ENCODE data around the gene ANTXR1.
"Not testable (repeated sequence)": the region's sequence is repeated elsewhere in the genome, so short reads cannot be mapped to it uniquely, and the experiment has no call there.

ANTXR1 gene

DNA sequence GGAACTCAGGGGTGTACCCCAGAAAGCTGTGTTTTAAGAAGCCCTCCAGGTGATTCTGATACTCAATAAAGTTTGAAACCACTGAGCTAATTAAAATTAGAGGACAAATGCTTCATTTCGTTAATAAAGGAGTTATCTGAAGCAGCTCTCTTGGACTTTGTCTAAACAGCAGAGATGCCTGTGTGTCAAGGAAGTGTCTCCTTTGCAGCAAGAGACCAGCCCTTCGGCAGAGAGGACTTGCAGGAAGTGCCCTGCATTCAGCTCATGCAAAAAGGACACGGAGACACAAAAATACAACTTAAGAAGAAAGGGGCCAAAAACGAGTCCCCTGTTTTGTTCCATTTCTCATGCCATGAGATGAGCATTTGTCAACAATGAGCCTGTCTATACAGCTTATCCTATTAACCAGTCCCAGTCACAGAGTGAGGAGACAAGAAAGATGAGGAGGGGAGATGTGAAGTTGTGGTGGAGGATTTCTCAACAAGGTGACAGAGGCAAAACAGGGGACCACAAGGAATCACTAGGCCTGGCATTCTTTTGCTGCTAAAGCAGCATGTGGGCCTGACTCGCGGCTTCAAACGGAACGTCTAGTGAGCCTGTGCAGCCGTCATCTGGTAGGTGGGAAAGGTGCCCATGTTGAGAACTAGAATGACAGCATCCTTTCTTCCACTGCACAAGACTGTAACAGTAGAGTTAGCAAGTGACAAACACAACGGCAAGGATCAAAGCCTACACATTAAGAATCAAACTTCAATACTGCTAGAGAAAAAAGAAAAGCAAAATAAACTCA, 152.3 kb downstream of the ANTXR1 start:
- DNase-seq (ENCODE audit: low spot score) = no peak

DNA sequence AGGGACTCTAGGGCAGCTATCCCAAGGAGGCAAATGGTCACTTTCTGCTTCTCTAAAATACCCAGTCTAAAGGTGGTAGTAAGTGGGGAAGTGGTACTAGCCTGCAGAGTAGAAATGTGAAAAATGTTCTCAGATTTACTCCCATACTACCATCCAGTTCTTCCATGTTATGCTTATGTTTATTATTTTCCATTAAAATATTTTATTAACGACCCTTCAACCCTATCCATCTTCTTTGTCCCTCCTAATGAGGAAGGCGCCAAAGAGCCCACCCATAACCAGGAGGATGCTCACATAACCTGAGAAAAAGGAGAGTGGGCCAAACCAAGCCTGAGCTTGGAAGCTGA, 153.5 kb downstream of the ANTXR1 start:
- DNase-seq (ENCODE audit: low spot score) = no peak

DNA sequence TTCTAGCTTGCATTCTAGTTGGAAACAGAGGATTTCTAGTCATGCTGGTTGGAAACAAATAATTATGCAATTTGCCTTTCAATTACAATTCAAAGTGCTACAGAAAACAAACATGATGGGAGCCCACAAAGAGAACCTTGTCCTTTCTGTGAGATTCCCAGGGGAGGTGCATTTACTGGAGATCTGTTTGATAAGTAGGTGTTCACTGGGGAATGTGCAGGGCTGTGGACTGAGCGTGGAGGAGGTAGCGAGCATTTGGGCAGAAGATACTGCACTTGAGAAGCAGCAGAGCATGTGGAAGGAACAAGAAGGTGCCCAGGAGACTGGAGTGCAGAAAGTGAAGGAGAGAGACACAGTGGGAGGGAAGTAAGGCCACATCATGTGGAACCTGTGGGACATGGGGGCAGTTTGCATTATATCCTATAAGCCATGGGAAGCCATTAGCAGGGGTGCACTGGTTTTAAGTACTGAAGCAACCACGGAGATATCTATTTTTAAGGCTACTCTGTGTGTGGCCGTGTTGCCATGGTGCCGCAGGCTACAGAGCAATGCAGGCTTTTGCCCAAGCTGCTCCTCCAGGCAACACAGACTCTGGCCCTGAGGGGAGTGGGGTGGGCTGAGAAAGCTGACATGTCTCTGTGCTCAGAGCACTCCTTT, 154.0 kb downstream of the ANTXR1 start:
- no peak for DNase-seq (ENCODE audit: low spot score)

DNA sequence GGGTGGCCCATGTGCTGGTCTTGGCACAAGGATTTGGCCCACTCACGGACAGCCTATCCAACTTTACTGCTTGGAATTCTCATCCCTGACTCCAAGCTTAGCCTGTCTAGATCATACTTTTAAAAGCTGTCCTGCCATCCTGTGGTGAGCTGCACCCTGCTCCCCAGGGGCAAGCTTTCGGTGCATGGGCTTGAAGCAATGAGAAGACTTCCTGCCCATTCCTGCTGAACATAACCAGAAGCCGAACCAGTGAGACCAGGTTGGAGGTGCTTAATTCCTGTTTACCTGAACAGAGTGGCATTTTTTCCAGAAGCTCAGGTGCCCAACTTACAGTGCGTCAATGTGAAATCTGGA, 154.5 kb downstream of the ANTXR1 start:
- no peak for DNase-seq (ENCODE audit: low spot score)

DNA sequence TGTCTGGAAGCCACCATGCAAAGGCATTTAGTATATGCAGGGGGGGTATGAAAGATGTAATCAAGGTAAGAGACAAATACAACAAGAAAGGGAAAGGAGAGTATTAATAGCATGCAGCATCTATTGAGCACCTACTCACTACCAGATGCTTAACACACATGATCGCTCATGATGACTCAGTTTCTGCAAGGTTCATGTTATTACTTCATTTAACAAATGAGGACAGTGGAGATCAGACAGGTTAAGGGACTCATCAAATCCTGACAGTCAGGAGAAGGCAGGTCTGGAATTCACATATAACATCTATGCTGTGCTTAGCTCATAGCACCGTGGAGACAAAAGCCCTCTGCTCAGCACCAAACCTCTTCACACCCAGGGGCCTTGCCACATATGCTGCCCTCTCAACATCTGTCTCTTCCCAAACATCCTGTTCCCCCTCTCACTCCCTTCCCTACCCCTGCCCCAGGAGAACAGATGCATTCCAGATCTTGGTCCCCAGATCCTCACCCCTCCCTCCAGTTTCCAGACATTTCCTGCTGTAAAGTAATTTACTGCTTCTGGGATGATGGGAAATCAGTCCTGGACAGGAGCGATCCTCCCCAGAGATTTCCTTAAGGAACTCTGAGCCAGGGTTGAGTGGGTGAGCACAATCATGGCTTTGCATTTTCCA, 155.3 kb downstream of the ANTXR1 start:
- no peak for DNase-seq (ENCODE audit: low spot score)

DNA sequence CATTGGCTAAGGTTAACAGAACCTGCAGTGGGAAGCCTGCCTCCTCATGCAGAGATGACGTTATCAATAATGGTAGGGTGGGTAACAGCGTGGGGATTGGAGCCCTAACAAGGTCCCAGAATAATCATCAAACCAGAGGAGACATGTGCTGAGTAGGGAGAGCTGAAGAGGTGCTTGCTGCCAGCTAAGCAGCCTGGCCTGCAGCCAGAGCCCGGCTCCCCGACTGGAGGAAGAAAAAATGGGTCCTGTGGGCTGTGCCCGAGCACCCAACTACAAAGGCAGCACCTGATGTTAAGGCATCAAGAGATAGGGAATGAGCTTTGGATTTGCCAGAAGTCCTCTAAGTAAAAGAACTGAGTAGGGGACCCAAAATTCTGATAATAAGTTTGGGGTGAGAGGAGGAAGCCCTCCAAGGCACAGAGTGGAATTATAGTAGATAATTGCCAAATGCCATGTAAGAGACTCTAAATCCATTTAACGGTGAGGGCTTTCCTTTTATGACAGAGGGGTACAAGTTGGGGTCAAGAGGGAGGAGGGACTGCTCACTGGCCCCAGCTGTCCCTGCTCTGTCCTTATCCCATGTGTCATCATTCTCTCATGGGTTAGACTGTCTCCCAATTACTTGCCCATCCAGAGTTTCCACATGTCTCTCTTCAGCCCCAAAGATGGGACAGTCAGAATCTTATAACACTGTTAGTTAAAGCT, 156.1 kb downstream of the ANTXR1 start:
- DNase-seq (ENCODE audit: low spot score) = no peak

DNA sequence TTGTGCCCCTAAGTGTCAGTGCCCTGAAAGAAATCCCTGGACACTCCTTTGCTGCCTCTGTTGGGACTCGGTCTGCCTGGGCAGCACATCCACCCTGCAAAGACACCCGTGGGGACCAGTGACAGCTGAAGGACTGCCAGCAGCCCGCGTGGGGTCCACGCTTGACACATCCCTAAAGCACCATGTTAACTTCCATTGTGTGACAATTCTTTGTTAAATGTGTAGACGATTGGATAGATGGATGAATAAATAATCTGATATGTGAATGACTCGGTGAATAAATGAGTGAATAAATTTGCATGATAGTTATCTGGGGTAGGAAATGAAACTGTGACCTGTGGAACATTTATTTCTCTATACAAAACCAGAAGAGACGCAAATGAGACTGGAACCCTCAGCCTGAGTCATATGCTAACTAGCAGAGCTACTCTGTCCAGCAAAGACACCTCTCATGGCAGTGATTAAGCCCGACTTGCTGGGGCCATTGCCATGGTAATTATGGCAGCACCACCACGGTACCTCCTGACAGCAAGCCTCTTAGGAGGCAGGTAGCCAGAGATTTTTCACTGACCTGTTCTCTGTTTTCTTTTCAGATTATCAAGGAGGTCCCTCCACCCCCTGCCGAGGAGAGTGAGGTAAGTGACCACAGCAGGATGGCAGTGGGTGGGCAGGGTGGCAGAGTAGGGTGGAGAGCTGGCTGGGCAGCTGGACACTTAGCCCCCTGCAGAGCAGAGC, 156.8 kb downstream of the ANTXR1 start:
- no peak for DNase-seq (ENCODE audit: low spot score)

DNA sequence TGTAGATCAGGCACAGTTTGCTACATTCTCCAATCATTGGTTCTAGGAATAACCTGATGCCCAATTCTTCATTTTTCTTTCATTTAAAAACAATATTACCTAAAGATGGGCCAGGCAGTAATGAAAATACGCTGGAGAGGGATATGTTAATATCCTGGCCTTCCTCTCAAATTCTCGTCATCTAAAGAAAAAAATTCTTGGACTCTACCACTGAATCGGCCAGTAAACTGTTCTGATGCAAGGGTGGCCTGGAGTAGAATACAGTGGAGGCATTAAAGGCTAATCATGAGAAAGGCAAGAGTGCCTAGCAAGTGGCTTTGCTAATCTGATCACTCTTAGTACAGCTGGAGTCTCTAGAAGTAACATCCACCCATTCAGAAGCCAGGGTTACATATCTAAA, 157.7 kb downstream of the ANTXR1 start:
- DNase-seq (ENCODE audit: low spot score) = no peak

DNA sequence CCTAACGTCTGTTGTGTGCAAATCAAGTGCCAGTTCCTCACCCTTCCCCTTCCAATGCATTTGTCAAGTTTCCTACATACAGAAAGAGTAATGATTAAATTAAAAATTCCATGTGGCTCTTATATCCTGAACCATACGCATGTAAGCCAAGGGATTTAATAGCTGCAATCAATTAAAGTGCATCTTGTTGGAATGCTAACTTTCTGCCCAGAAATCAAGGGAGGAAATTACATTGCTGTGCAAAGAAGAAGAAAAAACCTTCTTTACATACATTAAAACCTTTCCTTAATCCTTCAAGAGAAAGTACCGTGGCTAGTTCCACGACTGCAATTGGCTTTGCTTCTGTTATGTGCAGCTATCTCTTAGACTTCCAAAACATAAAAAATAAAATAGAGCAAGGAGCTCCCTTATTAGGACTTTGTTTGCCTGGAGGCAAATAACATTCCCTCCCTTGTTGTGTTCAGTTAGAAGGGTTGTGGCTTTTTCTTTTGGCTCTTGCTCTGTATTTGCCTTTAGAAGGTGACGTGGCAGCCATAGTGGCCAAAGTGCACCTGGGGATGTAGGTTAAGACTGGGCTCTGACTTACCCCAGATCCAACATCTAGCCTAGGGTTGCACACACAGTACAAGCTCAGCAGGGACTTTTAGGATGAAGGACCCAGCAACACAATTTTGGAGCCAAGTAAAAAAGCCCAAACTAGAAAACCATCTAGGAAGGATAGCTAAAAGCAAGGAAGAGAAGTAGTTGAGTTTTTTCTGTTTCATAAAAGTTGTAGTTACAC, 158.3 kb downstream of the ANTXR1 start:
- DNase-seq (ENCODE audit: low spot score) = no peak

DNA sequence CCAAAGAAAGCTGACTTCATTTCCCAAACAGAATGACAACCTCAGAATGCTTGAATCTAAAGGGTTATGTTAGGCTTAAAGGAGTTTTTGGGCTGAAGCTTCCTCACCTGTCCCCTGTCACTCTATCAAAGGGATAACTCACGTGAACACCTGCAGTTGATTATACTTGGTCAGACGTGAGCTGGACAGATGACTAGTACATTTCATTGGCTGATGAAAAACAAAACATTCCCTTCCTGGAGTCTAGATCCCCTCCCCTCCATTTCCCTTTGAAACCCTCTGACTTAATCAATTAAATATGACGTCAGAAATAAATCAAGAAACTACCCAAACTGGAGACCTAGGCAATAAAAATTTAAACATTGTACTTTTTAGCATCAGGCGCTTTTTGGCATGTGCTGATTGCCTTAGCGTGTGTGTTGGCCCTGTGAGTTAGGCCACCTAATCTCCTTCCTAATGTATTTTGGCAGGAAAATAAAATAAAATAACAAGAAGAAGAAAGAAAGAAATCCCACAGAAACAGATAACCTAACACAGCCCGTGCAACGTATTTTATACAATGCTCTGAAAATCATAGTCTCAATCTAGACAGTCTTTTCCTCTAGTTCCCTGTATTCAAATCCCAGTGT, 159.0 kb downstream of the ANTXR1 start:
- DNase-seq (ENCODE audit: low spot score) = no peak

DNA sequence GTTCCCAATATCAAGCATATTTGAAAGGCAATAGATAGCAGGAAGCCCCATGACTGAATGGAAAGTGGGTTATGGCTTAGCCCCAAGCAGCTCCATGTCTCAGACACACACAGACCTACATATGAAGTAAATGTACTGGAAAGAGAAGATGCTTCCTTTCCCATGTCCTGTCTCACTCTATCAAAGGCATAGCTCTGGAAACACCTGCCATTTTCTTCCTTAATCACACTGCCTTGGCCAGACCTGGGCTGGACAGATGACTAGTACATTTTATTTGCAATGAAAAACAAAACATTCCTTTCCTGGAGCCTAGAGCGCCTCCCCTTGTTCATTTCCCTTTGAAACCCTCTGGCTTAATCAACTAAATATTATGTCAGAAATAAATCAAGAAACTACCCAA, 160.7 kb downstream of the ANTXR1 start:
- DNase-seq (ENCODE audit: low spot score) = no peak

DNA sequence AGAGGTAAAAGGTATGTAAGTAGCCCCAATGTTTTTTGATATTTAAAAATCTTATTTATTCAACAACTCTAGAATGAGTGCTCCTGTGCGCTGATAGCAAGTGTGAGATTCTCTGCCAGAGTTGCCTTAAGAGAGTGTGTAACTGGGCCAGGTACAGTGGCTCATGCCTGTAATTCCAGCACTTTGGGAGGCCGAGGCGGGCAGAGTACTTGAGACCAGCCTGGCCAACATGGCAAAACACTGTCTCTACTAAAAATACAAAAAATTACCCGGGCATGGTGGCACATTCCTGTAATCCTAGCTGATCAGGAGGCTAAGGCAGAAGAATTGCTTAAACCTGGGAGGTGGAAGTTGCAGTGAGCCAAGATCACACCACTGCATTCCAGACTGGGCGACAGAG, 161.2 kb downstream of the ANTXR1 start:
- DNase-seq (ENCODE audit: low spot score) = not testable (repeated sequence)

DNA sequence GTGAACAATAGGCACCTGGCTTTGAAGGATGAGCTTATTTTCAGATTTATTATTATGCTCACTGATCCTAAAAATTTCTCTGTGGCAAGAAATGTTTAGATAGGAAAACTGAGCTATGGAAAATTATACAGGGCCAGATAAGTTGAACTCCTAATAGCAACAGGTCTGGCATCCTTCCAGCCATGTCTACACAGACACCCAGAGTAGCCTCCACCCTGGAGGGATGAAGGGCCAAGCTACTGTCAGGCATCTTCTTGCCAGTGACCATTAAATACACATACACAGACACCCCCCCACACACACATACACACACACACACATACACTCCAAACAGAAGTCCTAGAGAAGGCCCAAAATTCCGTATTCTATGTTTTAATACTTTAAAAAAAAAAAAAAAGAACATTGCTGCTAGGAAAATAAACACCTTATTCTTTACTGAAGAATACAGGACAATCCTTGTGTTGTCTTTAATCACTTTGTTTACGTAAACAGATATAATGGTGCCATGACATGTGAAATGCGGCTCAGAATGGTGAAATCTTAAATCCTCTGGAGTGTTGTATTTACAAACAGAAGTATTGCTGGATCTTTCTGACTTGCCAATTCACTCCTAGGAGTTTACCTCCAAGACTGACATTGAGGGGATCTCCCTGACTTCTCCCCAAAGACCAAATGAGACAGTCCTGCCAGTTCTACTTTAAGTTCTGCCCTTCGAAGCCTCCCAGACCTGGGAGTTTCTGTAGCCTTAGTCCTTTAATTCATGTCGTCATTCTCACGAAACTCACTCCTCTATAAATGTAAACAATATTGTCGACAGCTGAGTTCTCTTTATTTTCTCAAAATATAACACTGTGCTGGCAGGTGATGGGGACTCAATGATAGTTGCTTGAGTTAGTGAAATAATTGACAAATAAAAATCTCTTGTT, 163.1 kb downstream of the ANTXR1 start:
- no peak for DNase-seq (ENCODE audit: low spot score)

DNA sequence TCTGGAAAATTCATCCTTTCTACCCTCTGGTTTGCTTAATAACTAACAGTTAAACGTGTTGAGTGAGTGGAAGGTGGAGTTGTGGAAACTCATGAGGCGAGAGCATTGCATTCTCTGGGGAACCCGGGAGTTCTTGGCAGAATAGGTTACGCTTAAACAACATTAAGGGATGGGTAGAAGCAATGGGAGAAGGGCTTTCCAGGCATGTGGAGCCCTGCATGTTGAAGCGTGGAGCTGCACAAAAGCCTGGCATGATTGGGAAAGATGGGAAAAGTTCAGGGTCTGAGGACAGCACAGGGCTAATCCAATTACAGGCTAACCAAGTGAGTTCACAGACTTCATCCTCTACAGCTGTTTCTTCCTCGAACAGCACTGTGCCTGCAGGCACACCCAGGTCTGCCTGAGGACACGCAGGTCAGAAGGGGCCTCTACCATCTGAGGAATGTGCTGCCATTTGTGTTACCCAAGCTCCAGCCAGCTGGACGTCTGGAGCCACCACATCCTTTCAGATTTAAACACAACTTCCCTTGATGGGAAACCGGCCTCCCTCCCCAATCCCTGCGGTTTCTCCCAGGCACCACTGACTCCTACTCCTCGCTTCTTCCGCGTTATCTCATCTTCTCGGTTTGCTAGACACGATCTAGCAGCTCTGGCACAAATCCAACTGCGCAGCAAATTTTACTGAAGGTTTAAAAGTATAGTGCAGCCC, 164.2 kb downstream of the ANTXR1 start:
- no peak for DNase-seq (ENCODE audit: low spot score)

DNA sequence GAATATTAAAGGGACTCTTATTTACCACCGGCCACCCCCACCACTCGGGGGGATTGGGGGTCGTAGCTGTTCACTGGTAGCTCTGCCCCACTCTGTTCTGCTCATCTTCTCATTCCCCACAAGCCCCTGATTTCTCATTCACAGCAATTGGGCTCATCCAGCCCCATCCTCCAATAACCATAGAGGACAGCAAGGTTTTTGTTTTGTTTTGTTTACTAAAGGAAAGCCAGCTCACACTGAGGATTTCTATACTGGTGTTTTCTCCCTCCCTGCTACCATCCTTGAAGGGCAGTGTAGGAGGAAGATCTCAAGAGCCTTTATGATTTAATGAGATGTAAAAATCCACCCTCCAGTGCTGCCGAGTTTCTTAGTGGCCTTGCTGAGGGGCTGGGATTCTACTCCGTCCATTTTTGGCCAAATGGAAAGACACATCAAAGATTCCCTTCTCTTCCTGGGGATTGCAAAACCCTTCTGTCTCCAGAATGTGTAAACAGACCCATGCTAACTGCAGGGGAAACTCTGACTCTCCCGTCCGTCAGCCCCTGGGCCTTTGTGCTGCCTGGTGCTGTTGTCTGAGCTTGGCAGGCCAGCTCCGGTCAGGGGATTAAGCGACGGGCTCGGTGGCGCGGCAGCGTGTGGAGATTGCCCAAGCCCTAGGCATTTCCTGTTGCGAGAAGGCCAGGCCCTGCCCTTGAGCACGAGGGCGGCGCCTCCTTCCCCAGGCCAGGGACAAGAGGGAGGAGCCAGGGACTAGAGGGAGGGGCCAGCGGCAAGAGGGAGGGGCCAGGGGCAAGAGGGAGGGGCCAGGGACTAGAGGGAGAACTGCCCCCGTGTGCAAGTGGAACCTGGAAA, 165.0 kb downstream of the ANTXR1 start:
- DNase-seq (ENCODE audit: low spot score) = peak; percentile 38

DNA sequence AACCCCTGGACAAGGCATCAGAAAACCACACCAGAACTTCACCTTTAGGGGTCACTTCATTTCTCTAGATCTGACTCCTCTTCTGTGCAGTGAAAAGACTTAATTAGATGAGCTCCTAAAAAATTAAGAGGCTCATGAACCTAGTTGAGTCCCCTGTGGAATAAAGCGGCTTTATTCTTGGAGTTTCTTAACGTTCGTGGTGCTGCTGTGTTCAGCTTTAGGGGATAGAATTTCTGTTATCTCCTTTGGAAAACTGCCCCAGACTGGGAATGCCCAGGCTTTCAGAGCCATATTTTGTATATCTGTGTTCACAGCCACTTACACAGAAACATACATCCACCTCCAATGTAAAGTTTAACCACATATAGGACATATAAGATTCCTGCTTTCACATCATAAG, 165.8 kb downstream of the ANTXR1 start:
- no peak for DNase-seq (ENCODE audit: low spot score)

DNA sequence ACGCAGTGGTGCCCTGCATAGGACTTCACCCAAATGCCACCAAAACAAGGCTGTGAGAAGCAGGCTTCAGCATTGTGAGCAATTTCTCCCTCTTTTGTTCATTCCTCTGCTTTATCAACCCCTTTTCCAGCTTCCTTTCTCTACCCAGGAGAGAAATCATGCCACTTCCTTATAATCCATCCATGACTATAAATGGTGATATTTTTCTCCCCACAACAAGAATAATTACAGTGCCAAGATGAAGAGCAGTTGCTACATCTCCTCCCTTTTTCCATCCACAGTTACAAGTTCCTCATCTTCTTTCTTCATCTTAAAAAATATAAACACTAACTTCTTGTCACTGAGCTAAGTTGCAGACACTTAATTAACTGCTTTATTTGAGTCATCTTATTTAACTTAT, 167.2 kb downstream of the ANTXR1 start:
- DNase-seq (ENCODE audit: low spot score) = no peak

DNA sequence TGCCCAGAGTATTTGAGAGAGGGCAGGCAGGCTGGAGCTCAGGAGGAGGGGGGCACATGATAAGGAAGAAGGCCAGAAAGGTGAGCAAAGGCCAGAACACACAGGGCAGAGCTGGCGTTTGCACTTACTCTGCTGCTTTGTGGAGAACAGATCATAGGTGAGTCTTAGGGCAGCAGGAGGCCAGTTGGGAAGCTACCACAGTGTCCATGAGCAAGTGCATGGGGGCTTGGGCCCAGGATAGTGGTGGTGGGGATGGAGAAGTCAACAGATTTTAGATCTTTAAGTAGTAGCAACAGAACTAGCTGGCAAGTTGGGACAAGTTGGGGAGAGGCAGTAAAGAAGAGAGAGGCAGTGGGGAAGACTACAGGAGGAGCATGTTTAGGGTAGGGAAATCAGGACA, 168.0 kb downstream of the ANTXR1 start:
- DNase-seq (ENCODE audit: low spot score) = no peak
